Panc1 (cell line): ENCODE results near the gene ANHX. TPM values are rescaled to one million over a fixed set of nuclear protein-coding genes. Genes with fewer than 3 reads are reported as not detected.

Experiments
- ATAC-seq: fragments of 200-7000 bp; cut with Tn5 transposase; 2 replicates; pipeline ENCODE4 v1.9.1; 2020; ENCODE audit warnings: mild to moderate bottlenecking, moderate library complexity
- BruUV-seq: library from RNA; stranded (reverse); fragments of 400-500 nt; replicated peaks from 2 replicates; lab custom pipeline; 2021; lab: Mats Ljungman, UMichigan
- CTCF ChIA-PET: fragments of 300-600 bp; sonication (Branson Sonifier 250); formaldehyde crosslinking; loops from one replicate; lab custom pipeline; 2022; ENCODE audit warnings: antibody characterized with exemption; lab: Charles Lee
- POLR2A ChIA-PET: fragments of 300-600 bp; sonication (Branson Sonifier 250); formaldehyde crosslinking; loops from one replicate; lab custom pipeline; 2022; ENCODE audit warnings: antibody characterized with exemption; lab: Charles Lee
- DNase-seq: peaks from one replicate; pipeline ENCODE4 v3.0.0-alpha.2; 2010; ENCODE audit warnings: low read depth, low spot score
- H3K27ac ChIP-seq: 2 replicates; pipeline ENCODE4 v1.5.1; 2011; ENCODE audit warnings: mild to moderate bottlenecking, low read length, inconsistent platforms
- H3K27me3 ChIP-seq: fragments of 200-500 bp; sonication (Bioruptor generic); 2 replicates; pipeline ENCODE4 v1.6.0; 2014; ENCODE audit warnings: low read length, inconsistent platforms; ENCODE audit not compliant: control insufficient read depth, insufficient read depth
- H3K36me3 ChIP-seq: fragments of 200-500 bp; sonication (Bioruptor generic); 2 replicates; pipeline ENCODE4 v1.5.1; 2014; ENCODE audit warnings: inconsistent platforms, mild to moderate bottlenecking, low read length, moderate library complexity; ENCODE audit not compliant: control insufficient read depth, insufficient read depth
- H3K4me1 ChIP-seq: 2 replicates; pipeline ENCODE4 v1.5.1; 2011; ENCODE audit warnings: inconsistent platforms, mild to moderate bottlenecking, low read length, moderate library complexity; ENCODE audit not compliant: control insufficient read depth, insufficient read depth
- H3K4me3 ChIP-seq, 2 experiments: 2 replicates each; pipeline ENCODE4 v1.5.1; 2011 to 2012; ENCODE audit warnings: low read depth in 2 of 2, low read length in 2 of 2, mild to moderate bottlenecking in 2 of 2, inconsistent platforms in 1 of 2, moderate library complexity in 1 of 2
- H3K9me3 ChIP-seq: fragments of 200-500 bp; sonication (Bioruptor generic); 2 replicates; pipeline ENCODE4 v1.5.1; 2014; ENCODE audit warnings: low read depth, mild to moderate bottlenecking, inconsistent platforms, low read length, moderate library complexity; ENCODE audit not compliant: control insufficient read depth, insufficient read depth
- CTCF ChIP-seq: fragments of 450-650 bp; IDR thresholded peaks from 2 replicates; pipeline ENCODE4 v1.5.1; 2017; ENCODE audit warnings: mild to moderate bottlenecking
- POLR2AphosphoS5 ChIP-seq: IDR thresholded peaks from 2 replicates; pipeline ENCODE4 v1.6.1; 2012; ENCODE audit warnings: mild to moderate bottlenecking, low read depth, low read length, moderate library complexity
- REST ChIP-seq, 2 experiments: IDR thresholded peaks; 2 replicates each; pipeline ENCODE4 v1.6.1; 2011 to 2012; ENCODE audit warnings: low read depth in 2 of 2, control low read depth in 1 of 2, low read length in 1 of 2, mild to moderate bottlenecking in 1 of 2, moderate library complexity in 1 of 2; ENCODE audit not compliant: insufficient read depth in 1 of 2
- SIN3A ChIP-seq: IDR thresholded peaks from 2 replicates; pipeline ENCODE4 v1.6.1; 2012; ENCODE audit warnings: low read depth, mild to moderate bottlenecking, low read length, moderate library complexity, borderline replicate concordance; ENCODE audit not compliant: insufficient read depth
- TCF7L2 ChIP-seq: IDR thresholded peaks from 2 replicates; pipeline ENCODE4 v1.6.1; 2011; ENCODE audit warnings: mild to moderate bottlenecking, low read depth, low read length, inconsistent platforms
- in situ Hi-C: cut with HindIII; loops from 2 replicates; pipeline ENCODE4 v1.10.0; 2016; ENCODE audit warnings: low sequenced_read_pairs, low pct_unique_long_range_greater_than_20kb
- intact Hi-C: fragments of 100-400 bp; cut with micrococcal nuclease; formaldehyde crosslinking; loops from one replicate; pipeline ENCODE4 v1.10.0; 2022; ENCODE audit not compliant: unreplicated experiment
- total RNA-seq: library from RNA; stranded (reverse); gene quantifications from one replicate; pipeline ENCODE4 v1.2.1, GENCODE V29; 2021; ENCODE audit not compliant: unreplicated experiment

The ANHX gene
- total RNA-seq, 1 experiment from 2014 or later: not detected

- no peak overlapping the region for H3K27ac ChIP-seq
- no peaks in the 10 kb centered on the region for H3K4me1 ChIP-seq
- BruUV-seq: no TSS peak
- in situ Hi-C loops: no loop called here
- ChIA-PET CTCF (no interaction called here), POLR2A (no interaction called here)
- H3K36me3 ChIP-seq: peaks cover 9% of the 10 kb centered on the region
- intact Hi-C loops: no loop called here
- no peak overlapping the region for H3K4me3 ChIP-seq
- no peaks in the 10 kb centered on the region for H3K27me3 ChIP-seq
- peaks cover 73% of the 10 kb centered on the region; the same call in 1 of the 2 replicates for H3K9me3 ChIP-seq
- TF ChIP-seq TCF7L2 (no peak), CTCF (no peak), SIN3A (no peak), REST (IDR thresholded peaks at IDR 0.05; ENCODE audit: insufficient read depth in 1 of 2, low read depth in 2 of 2, low read length in 1 of 2) (no peak), POLR2AphosphoS5 (no peak)
- no peak for ATAC-seq
- DNase-seq: no peak
Observed at GRCh38 chr12:133190176-133190575, 45.5 kb downstream of the ANHX start.

GRCh38 chr12:133181238-133181959 is 54.3 kb downstream of the ANHX start, which contains the start of gene ZNF268:
Gene ZNF268 (plus strand): TSS chr12:133181495. CDS start chr12:133181998, 503 bp downstream.
- in situ Hi-C loops: no loop called here
- peaks cover 52% of the 10 kb centered on the region for H3K9me3 ChIP-seq

More at GRCh38 chr12:133181238-133181959, 54.3 kb downstream of the ANHX start, which contains the start of gene ZNF268:
- Histone ChIP-seq H3K27me3 (no peaks in the 10 kb centered on the region), H3K27ac (peak within 1 kb of the TSS; percentile 86), H3K4me3 (peak within 1 kb of the TSS; percentile 76 to 92), H3K36me3 (no peaks in the 10 kb centered on the region), H3K4me1 (no peaks in the 10 kb centered on the region)
- no TSS peak for BruUV-seq
- ChIA-PET CTCF (no interaction called here), POLR2A (interaction anchor here (0.6 kb wide), 1 partner anchor 138 kb away, joined by 3 read pairs; no protein-coding TSS in a partner anchor)
- no peak for TF ChIP-seq REST (IDR thresholded peaks at IDR 0.05; ENCODE audit: insufficient read depth in 1 of 2, low read depth in 2 of 2, low read length in 1 of 2)
- TF ChIP-seq CTCF: peak; percentile 92
- no peak for TF ChIP-seq TCF7L2
- TF ChIP-seq SIN3A: peak; percentile 75; the same call in 1 of the 2 replicates
- peak; percentile 89 for TF ChIP-seq POLR2AphosphoS5
- intact Hi-C loops: no loop called here
- ATAC-seq: peak; percentile 97
- DNase-seq: peak; percentile 72
